Heart left ventricle (tissue), 16 donors: ENCODE data around the gene FBXL3. TPM values are rescaled to one million over a fixed set of nuclear protein-coding genes. Genes with fewer than 3 reads are reported as not detected.
A peak's percentile ranks its signal among the peaks of the same experiment; 100 is the strongest.
"Not testable (repeated sequence)": the region's sequence is repeated elsewhere in the genome, so short reads cannot be mapped to it uniquely, and the experiment has no call there.

Source experiments
- ATAC-seq, 4 donors: fragments of 200-7000 bp; cut with Tn5 transposase; one replicate each; pipeline ENCODE4 v1.9.1; 2020 to 2022; ENCODE audit warnings: moderate library complexity in 4 of 4, mild to moderate bottlenecking in 3 of 4, moderate number of reproducible peaks in 1 of 4
- DNase-seq, 5 donors: peaks; one replicate each; pipeline ENCODE4 v3.0.0-alpha.2; 2020
- H3K27ac ChIP-seq, 12 donors: fragments of 200-600 bp; sonication (generic) in 4 of 12; one replicate each; pipeline versions ENCODE4 v1.5.0 to v1.8.0; 2016 to 2022; ENCODE audit warnings: mild to moderate bottlenecking in 2 of 12
- H3K27me3 ChIP-seq, 9 donors: fragments of 200-600 bp; sonication (generic) in 2 of 9; one replicate each; pipeline versions ENCODE4 v1.5.1 to v1.8.0; 2016 to 2022; ENCODE audit warnings: mild to moderate bottlenecking in 3 of 9
- H3K36me3 ChIP-seq, 9 donors: fragments of 200-600 bp; sonication (generic) in 2 of 9; one replicate each; pipeline versions ENCODE4 v1.5.0 to v1.8.0; 2018 to 2022; ENCODE audit warnings: mild to moderate bottlenecking in 2 of 9
- H3K4me1 ChIP-seq, 12 donors: fragments of 200-600 bp; sonication (generic) in 4 of 12; one replicate each; pipeline versions ENCODE4 v1.5.0 to v1.8.0; 2016 to 2022; ENCODE audit warnings: mild to moderate bottlenecking in 3 of 12
- H3K4me3 ChIP-seq, 12 donors: fragments of 200-600 bp; sonication (generic) in 4 of 12; one replicate each; pipeline versions ENCODE4 v1.5.0 to v1.8.0; 2017 to 2022; ENCODE audit warnings: mild to moderate bottlenecking in 9 of 12, moderate library complexity in 4 of 12
- H3K9me3 ChIP-seq, 12 donors: fragments of 200-600 bp; sonication (generic) in 4 of 12; one replicate each; pipeline versions ENCODE4 v1.5.0 to v1.8.0; 2016 to 2022; ENCODE audit warnings: mild to moderate bottlenecking in 1 of 12
- CTCF ChIP-seq, 12 donors: fragments of 200-600 bp; sonication (generic) in 4 of 12; IDR thresholded peaks; one replicate each; pipeline versions ENCODE4 v1.5.0 to v1.8.0; 2018 to 2022; ENCODE audit warnings: antibody characterized with exemption in 12 of 12, mild to moderate bottlenecking in 5 of 12
- POLR2A ChIP-seq, 2 donors: fragments of 450-650 bp; IDR thresholded peaks; one replicate each; pipeline ENCODE4 v1.6.1; 2017; ENCODE audit warnings: antibody characterized with exemption in 2 of 2, mild to moderate bottlenecking in 2 of 2, moderate library complexity in 2 of 2
- WGBS, 4 donors: extraction: QIAGEN DNeasy Blood & Tissue Kit in 2 of 4; methylation state at CpG; one replicate each; pipeline versions ENCODE4 v1.1.5 to v1.1.7; 2013 to 2018; 5-methylcytosine and 5-hydroxymethylcytosine counted together
- intact Hi-C, 10 donors: fragments of 100-400 bp; cut with DNase I; formaldehyde crosslinking; loops; one replicate each; pipeline versions ENCODE4 v1.11.1 to v1.14.2; 2022
- polyA plus RNA-seq, 2 donors: library from polyadenylated mRNA; stranded (reverse); fragments of 200-250 nt; gene quantifications; one replicate each; pipeline ENCODE4 v1.2.3, GENCODE V29; 2013
- total RNA-seq, 9 donors: library from RNA; depleted of rRNA in 2 of 9; stranded (reverse); fragments of >200 nt in 2 of 9; fragmentation: NEBNext Ultra II Directional in 3 of 9; extraction: Animal tissue kit (Norgen Biotek cat#: 25700) in 3 of 9; gene quantifications; one replicate each; pipeline versions ENCODE4 v1.1.0 to v1.2.4, GENCODE V29; 2016 to 2023
- donor health status: ischemic (EF 13 %, LVEDD 7.1; RV severe dilation, severe dysfunction).
- donor health status: healthy with polysubstance abuse.
- donor health status: DM: no; HTN: yes; CAD: no.
- donor health status: DM: no; HTN: no; CAD: no.
- donor health status: ischemic (EF 25% LVEDD 6.9; RV normal size, moderate dysfunction).
- donor health status: ischemic (EF 25% LVEDD 5.7; RV mildly dilated, moderate dysfunction).
- donor health status: healthy.
- donor health status: DM: yes; HTN: yes; CAD: no.
- donor health status: ischemic (EF 35%, LVEDD 5.7; RV mildly dilated, moderate dysfunction).
- donor health status: nonischemic (EF 11% LVEDD 7.7; RV severe dilation, severe dysfunction).
- donor health status: DM: yes; HTN: yes; CAD: no.
- donor health status: PGD.
- donor health status: ischemic (EF 29% LVEDD 5.4; RV normal size, mild dysfunction).
- donor health status: nonischemic (EF 23%, LVEDD 6.1; RV moderate dilation, normal function).

FBXL3 gene
- total and polyA plus RNA-seq, 11 donors, result 11.8 to 50.0 (median 31.4) TPM

- Histone ChIP-seq H3K4me3 (no peak overlapping the region), H3K4me1 (peaks cover 0 to 8% (median 0%) of the 10 kb centered on the region in 12 donors), H3K36me3 (no peaks in the 10 kb centered on the region), H3K27ac (no peak overlapping the region), H3K27me3 (peaks cover 0 to 4% (median 0%) of the 10 kb centered on the region in 9 donors), H3K9me3 (peaks cover 0 to 9% (median 0%) of the 10 kb centered on the region in 12 donors)
- intact Hi-C loops, result no loop called here
- DNase-seq (peak in 4 of 5 donors; percentile 47 to 58 (median 58)), ATAC-seq (peak; percentile 15 to 55 (median 52))
- WGBS, 4 donors, result 54 to 57% (median 57%) methylated on average over 6 of the region's 6 CpGs
- no peak for TF ChIP-seq POLR2A (IDR thresholded peaks at IDR 0.05)
- no peak for TF ChIP-seq CTCF (IDR thresholded peaks at IDR 0.05)
These were observed 61.1 kb downstream of the FBXL3 start for GRCh38 chr13:76965759-76966421.

GRCh38 chr13:76959734-76960133, 67.2 kb downstream of the FBXL3 start:
- H3K27me3 ChIP-seq, H3K4me1 ChIP-seq, H3K4me3 ChIP-seq, ATAC-seq, DNase-seq, H3K36me3 ChIP-seq, H3K27ac ChIP-seq, intact Hi-C loops: not testable (repeated sequence)
- H3K9me3 ChIP-seq, result peaks cover 0 to 29% (median 10%) of the 10 kb centered on the region in 12 donors

- no peak for DNase-seq
- no peak overlapping the region for H3K27ac ChIP-seq
- 67 to 72% (median 69%) methylated on average over 4 of the region's 4 CpGs for WGBS, 4 donors
- H3K9me3 ChIP-seq, result peaks cover 0 to 29% (median 10%) of the 10 kb centered on the region in 12 donors
- H3K36me3 ChIP-seq, result no peaks in the 10 kb centered on the region
- no peak overlapping the region for H3K4me3 ChIP-seq
- no peak for ATAC-seq
- H3K27me3 ChIP-seq, result no peaks in the 10 kb centered on the region
- H3K4me1 ChIP-seq, result no peaks in the 10 kb centered on the region
- no peak for TF ChIP-seq CTCF (IDR thresholded peaks at IDR 0.05)
- intact Hi-C loops, result no loop called here
These were observed 68.0 kb downstream of the FBXL3 start for GRCh38 chr13:76958841-76959432.

- DNase-seq (no peak), ATAC-seq (no peak)
- no peaks in the 10 kb centered on the region for H3K36me3 ChIP-seq
- no peaks in the 10 kb centered on the region for H3K4me1 ChIP-seq
- H3K27ac ChIP-seq, result no peak overlapping the region
- peaks cover 0 to 9% (median 0%) of the 10 kb centered on the region in 9 donors for H3K27me3 ChIP-seq
- peaks cover 0 to 17% (median 9%) of the 10 kb centered on the region in 12 donors for H3K9me3 ChIP-seq
- TF ChIP-seq CTCF (IDR thresholded peaks at IDR 0.05) (no peak), POLR2A (IDR thresholded peaks at IDR 0.05) (no peak)
- intact Hi-C loops, result no loop called here
- H3K4me3 ChIP-seq, result no peak overlapping the region
- WGBS, 4 donors, result 84 to 95% (median 90%) methylated on average over 5 of the region's 5 CpGs
These were observed 71.3 kb downstream of the FBXL3 start for GRCh38 chr13:76955661-76956060.

Other genes with a start within 250 kb of the FBXL3 start
- 10 to 100 TPM; 29.5 to 84.4 (median 44.1) TPM for gene KCTD12, start 140.8 kb downstream of the FBXL3 start, total RNA-seq
- 10 to 100 TPM; 10.1 to 21.7 TPM for gene KCTD12, start 140.8 kb downstream of the FBXL3 start, polyA plus RNA-seq
- gene ACOD1, start 78.6 kb downstream of the FBXL3 start, total RNA-seq, result under 1 TPM in 1 of 9 donors, not detected in 8; 0.91 TPM
- gene ACOD1, start 78.6 kb downstream of the FBXL3 start, polyA plus RNA-seq, result not detected
- gene CLN5, start 35.1 kb downstream of the FBXL3 start, total RNA-seq, result 10 to 100 TPM; 12.3 to 19.1 (median 15.9) TPM
- 10 to 100 TPM; 11.8 to 18.2 TPM for gene CLN5, start 35.1 kb downstream of the FBXL3 start, polyA plus RNA-seq